Epithelial cell of esophagus (primary cell): ENCODE measurements around the gene COPZ2.

Experiments
- DNase-seq: peaks from one replicate; pipeline ENCODE4 v3.0.0; 2010; ENCODE audit warnings: low read depth
- H3K4me3 ChIP-seq: 2 replicates; pipeline ENCODE4 v1.5.1; 2011; ENCODE audit warnings: mild to moderate bottlenecking, low read length, control low read depth
- TF ChIP-seq, protein P1 (sequence below): IDR thresholded peaks from 2 replicates; pipeline ENCODE4 v1.5.1; 2011; ENCODE audit warnings: low read depth, mild to moderate bottlenecking, low read length, control low read depth, inconsistent platforms; ENCODE audit not compliant: insufficient read depth; ENCODE audit errors: missing control alignments

COPZ2 gene

GRCh38 chr17:48055531-48056245 lies 18.1 kb upstream of the COPZ2 start:
- TF ChIP-seq, protein P1, sequence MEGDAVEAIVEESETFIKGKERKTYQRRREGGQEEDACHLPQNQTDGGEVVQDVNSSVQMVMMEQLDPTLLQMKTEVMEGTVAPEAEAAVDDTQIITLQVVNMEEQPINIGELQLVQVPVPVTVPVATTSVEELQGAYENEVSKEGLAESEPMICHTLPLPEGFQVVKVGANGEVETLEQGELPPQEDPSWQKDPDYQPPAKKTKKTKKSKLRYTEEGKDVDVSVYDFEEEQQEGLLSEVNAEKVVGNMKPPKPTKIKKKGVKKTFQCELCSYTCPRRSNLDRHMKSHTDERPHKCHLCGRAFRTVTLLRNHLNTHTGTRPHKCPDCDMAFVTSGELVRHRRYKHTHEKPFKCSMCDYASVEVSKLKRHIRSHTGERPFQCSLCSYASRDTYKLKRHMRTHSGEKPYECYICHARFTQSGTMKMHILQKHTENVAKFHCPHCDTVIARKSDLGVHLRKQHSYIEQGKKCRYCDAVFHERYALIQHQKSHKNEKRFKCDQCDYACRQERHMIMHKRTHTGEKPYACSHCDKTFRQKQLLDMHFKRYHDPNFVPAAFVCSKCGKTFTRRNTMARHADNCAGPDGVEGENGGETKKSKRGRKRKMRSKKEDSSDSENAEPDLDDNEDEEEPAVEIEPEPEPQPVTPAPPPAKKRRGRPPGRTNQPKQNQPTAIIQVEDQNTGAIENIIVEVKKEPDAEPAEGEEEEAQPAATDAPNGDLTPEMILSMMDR: no peak
- DNase-seq: peak; percentile 82
- no peak overlapping the region for H3K4me3 ChIP-seq

DNA sequence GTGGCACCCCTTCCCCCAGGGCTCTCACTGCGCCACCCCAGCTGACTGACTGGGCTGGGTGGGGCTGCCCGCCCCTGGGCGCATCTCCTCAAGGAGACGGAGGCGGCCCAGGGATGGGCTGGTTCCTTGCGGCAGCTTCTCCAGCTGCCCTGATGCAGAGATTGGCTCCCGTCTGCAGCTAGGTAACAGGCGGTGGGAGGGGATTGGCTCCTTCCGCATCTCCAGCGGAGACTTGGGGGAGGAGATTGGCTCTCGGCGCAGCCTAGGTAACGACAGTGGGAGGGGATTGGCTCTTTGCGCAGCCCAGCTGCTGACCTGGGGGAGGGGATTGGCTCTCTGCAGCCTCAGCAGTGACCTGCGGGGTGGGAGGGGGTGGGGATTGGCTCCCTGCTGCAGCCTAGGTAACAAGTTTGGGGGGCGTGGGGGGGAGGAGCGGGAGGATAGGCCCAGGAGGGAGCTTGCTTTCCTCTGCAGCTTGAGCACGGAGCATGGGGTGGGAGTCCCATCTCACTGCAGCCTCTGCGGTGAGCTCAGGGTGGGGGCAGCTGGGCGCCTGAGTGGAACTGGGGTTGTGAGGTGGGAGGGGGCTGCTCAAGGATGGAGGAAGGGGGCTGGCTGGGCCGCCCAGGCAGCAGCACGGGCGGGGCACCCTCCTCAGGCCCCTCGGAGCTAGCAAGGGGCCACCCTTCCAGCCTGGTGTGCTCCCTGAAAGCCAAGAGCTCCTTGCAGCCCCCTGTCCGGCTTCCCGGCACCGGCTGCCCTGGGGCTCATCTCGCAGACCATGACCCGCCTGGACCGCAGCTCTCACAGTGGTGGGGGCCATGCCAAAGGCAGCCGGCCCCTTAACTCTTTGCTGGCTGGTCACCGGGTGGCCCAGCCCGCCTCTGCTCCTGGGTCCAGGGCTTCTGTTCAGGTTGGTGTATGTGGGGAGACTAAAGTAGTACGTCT lies 16.9 kb upstream of the COPZ2 start:
- DNase-seq: peak; percentile 98
- H3K4me3 ChIP-seq: peak overlapping the region; percentile 27
- TF ChIP-seq, protein P1: no peak

DNA sequence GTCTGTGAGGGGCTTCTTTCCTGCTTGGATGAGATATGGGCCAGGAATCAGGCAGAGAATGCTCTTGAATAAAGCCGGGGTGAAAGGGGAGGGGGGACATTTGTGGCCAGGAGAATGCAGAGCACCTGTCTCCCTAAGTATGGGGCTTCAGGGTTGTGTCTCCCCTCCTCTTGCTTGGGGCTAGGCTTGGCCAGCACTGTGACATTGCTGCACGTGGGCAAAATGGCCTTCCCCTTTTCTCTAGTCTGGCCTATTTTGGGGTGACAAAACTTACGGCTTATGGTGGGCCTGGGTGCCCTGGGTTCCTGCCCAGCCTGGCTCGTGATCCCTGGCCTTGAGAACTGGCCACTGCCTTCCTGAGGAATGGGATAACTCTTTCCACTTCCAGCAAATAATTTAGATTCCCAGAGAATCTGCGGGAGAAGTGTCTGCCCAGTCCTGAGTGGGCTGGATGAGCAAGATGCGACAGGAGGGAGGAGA lies 16.2 kb upstream of the COPZ2 start:
- TF ChIP-seq, protein P1: no peak
- H3K4me3 ChIP-seq: no peak overlapping the region
- DNase-seq: no peak

DNA sequence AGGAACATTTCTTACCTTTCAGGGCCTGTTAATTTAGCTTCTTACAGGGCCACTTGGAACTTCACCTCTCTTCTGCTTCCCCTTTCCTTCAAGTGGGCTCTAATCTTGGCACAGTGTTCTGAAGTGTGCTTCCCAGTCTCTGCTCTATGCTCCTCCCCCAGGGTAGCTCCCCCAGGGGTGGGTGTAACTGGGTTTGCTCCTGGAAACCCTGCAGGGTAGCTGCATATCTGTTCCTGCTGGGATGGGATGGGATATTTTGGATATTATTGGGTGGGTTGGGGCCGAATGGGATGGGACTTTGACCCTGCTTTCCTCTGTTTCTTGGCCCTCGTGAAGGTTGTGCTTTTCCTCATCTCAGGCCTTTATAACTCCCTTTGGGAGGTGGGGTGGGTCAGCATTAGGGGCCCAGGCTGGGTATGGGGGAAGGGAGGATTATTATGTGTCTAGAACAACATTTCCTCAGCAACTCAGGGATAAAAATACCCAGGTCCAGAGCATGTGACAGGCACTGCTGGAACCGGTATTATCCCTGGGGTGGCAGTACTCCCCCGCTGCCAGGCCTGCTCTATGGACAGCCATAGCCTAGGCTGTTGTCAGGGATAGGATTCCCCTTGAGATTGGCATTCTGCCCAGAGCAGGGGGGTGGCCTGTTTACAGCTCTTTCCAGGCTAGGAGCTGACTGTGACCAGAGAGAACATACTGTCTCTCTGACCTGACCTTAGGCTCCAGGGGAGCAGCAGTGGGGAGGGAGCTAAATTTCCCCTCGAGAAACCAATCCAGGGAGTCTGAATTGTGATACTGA lies 15.6 kb upstream of the COPZ2 start:
- DNase-seq: no peak
- no peak overlapping the region for H3K4me3 ChIP-seq
- TF ChIP-seq, protein P1: no peak

DNA sequence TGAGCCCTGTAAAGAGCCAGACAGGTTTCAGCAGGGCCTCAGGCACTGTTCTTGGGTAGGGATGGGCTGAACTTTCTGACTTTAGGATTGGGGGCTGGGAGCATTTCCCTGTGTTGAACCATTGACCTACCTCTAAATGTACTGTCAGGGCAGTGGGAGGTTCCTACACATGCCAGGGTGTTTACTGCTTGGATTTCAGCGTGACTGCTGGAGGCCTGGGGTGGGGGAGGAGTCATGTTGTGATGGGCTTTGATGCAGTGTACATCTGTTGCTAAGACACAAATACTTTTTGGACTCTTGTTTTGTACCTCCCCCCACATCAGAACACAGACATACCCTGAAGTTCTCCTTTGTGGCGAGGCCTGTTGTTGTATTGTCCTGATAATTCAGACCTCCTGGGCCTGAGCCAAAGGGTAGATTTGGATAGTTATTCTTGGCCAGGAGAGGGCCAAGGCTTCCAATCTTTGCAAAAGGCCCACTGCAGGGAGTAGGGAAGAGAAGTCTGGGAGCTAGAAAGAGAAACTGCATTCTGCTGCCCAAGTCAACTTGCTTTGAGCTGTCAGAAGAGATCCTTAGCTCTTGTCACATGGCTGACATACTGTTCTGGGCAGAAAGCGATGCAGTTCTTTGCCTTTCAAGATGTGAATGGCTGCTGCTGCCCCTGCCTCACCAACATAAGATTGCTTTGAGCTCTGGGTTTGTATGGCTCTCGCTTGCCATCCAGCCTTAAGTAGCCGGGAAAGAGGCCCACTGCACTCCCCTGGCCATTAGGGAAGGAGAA lies 14.3 kb upstream of the COPZ2 start:
- peak; percentile 60 for DNase-seq
- H3K4me3 ChIP-seq: no peak overlapping the region
- TF ChIP-seq, protein P1: no peak

DNA sequence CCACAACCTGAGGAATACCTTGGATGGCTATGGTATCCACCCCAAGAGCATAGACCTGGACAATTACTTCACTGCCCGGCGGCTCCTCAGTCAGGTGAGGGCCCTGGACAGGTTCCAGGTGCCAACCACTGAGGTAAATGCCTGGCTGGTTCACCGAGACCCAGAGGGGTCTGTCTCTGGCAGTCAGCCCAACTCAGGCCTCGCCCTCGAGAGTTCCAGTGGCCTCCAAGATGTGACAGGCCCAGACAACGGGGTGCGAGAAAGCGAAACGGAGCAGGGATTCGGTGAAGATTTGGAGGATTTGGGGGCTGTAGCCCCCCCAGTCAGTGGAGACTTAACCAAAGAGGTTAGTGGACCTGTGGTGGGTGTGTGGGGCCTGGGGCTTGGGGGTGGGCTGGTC lies 13.7 kb upstream of the COPZ2 start:
- TF ChIP-seq, protein P1: no peak
- H3K4me3 ChIP-seq: no peak overlapping the region
- DNase-seq: no peak
